Thymus (tissue), 11 donors: ENCODE data around the gene SPATA21. TPM values are rescaled to one million over a fixed set of nuclear protein-coding genes. Genes with fewer than 3 reads are reported as not detected.
"Not testable (repeated sequence)": the region's sequence is repeated elsewhere in the genome, so short reads cannot be mapped to it uniquely, and the experiment has no call there.

ENCODE experiments used
- DNase-seq, 9 donors: peaks; one replicate each; pipeline ENCODE4 v3.0.0-alpha.2; 2013; ENCODE audit warnings: low spot score in 9 of 9, low read depth in 6 of 9, missing footprints in 1 of 9
- H3K27ac ChIP-seq, 2 donors: one replicate each; pipeline ENCODE4 v1.5.1; 2013; ENCODE audit warnings: control low read depth in 1 of 2, low read depth in 1 of 2, low read length in 1 of 2, mild to moderate bottlenecking in 1 of 2, moderate library complexity in 1 of 2
- H3K27me3 ChIP-seq, 2 donors: one replicate each; pipeline ENCODE4 v1.5.1; 2013; ENCODE audit warnings: low read length in 1 of 2; ENCODE audit not compliant: control insufficient read depth in 2 of 2, insufficient read depth in 1 of 2
- H3K36me3 ChIP-seq, 2 donors: one replicate each; pipeline ENCODE4 v1.5.1; 2013; ENCODE audit warnings: low read length in 1 of 2, mild to moderate bottlenecking in 1 of 2, moderate library complexity in 1 of 2; ENCODE audit not compliant: control insufficient read depth in 2 of 2, insufficient read depth in 2 of 2
- H3K4me1 ChIP-seq, 2 donors: one replicate each; pipeline ENCODE4 v1.5.1; 2013; ENCODE audit warnings: low read length in 2 of 2; ENCODE audit not compliant: control insufficient read depth in 2 of 2, insufficient read depth in 2 of 2
- H3K4me3 ChIP-seq, 2 donors: one replicate each; pipeline ENCODE4 v1.5.1; 2013; ENCODE audit warnings: low read length in 2 of 2, control low read depth in 1 of 2, mild to moderate bottlenecking in 1 of 2
- H3K9me3 ChIP-seq, 2 donors: one replicate each; pipeline ENCODE4 v1.5.1; 2013; ENCODE audit warnings: low read length in 1 of 2, mild to moderate bottlenecking in 1 of 2; ENCODE audit not compliant: control insufficient read depth in 2 of 2, insufficient read depth in 1 of 2
- WGBS: extraction: QIAGEN DNeasy Blood & Tissue Kit; methylation state at CpG from one replicate; pipeline ENCODE4 v1.1.7; 2013; 5-methylcytosine and 5-hydroxymethylcytosine counted together
- polyA plus RNA-seq: library from polyadenylated mRNA; stranded (reverse); fragments of 200-250 nt; gene quantifications from one replicate; pipeline ENCODE4 v1.2.3, GENCODE V29; 2013
- total RNA-seq: library from RNA; stranded (reverse); fragments of 120-200 nt; gene quantifications from one replicate; pipeline ENCODE4 v1.2.4, GENCODE V29; 2013
- donor health status: healthy.

Gene SPATA21
- total and polyA plus RNA-seq, 2 donors: 0.25 TPM; not detected in 1

DNA sequence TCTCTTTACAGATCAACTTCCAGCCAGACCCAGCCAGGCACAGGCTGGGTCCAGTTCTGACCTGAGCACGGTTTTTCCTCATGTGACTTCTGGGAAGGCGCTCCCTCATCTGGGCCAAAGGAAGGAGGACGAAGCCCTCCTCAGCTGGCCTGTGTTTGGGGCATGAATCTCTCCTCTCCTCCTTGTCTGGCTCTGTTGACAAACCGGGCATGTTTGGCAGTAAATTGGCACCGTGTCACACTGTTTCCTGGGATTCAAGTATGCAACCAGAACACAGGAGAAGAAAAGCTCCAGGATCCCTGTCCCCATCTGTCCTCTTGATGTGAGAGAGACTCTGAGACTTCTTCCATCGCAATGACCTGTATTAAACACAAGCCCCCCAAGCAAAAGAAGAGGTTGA lies 21.6 kb upstream of the SPATA21 start:
- Histone ChIP-seq H3K27me3 (no peaks in the 10 kb centered on the region), H3K4me3 (no peak overlapping the region), H3K4me1 (no peaks in the 10 kb centered on the region), H3K27ac (no peak overlapping the region), H3K36me3 (peaks cover 69 to 75% of the 10 kb centered on the region in 2 donors), H3K9me3 (no peaks in the 10 kb centered on the region)
- no peak for DNase-seq
- WGBS: 98% methylated on average over 6 of the region's 6 CpGs

DNA sequence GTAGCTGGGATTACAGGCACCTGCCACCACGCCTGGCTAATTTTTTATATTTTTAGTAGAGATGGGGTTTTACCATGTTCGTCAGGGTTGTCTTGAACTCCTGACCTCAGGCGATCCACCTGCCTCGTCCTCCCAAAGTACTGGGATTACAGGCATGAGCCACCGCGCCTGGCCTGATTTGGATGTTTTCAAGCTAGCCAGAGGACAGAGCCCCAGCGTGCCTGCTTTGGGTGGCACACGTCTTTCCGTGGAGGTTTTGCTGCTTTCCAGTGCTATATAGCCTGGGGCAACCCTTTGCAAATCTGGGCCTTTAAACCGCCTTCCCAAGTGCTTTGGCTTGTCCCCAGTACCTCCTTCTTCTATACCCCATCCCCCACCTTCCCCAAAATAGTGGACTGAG lies 18.9 kb upstream of the SPATA21 start:
- not testable (repeated sequence) for H3K4me1 ChIP-seq, DNase-seq, H3K4me3 ChIP-seq, H3K27ac ChIP-seq, H3K27me3 ChIP-seq, H3K9me3 ChIP-seq
- WGBS: 96% methylated on average over 10 of the region's 10 CpGs
- peaks cover 75 to 80% of the 10 kb centered on the region in 2 donors for H3K36me3 ChIP-seq

DNA sequence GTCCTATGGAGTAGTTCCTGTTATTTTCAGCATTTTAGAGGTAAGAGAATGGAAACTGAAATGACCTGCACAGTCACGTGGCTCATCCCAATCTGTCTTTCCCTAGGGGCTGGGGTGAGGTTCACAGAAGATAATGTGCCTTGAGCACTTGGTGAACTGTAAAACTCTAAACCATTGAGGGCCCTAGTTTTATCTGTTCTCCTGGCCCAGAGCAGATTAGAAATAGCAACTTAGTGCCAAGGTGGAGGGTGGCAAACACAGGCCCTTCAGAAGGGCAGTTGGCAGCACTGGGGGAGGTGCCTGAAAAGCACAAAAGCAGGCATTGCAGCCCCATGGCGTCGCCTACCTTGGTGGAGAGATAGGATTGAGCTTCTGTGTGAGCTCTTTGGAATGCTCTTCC lies 17.7 kb upstream of the SPATA21 start:
- peaks cover 74 to 78% of the 10 kb centered on the region in 2 donors for H3K36me3 ChIP-seq
- H3K4me3 ChIP-seq, H3K27me3 ChIP-seq, H3K9me3 ChIP-seq, DNase-seq, H3K4me1 ChIP-seq, H3K27ac ChIP-seq: not testable (repeated sequence)
- WGBS: over 99% methylated on average over 3 of the region's 3 CpGs

DNA sequence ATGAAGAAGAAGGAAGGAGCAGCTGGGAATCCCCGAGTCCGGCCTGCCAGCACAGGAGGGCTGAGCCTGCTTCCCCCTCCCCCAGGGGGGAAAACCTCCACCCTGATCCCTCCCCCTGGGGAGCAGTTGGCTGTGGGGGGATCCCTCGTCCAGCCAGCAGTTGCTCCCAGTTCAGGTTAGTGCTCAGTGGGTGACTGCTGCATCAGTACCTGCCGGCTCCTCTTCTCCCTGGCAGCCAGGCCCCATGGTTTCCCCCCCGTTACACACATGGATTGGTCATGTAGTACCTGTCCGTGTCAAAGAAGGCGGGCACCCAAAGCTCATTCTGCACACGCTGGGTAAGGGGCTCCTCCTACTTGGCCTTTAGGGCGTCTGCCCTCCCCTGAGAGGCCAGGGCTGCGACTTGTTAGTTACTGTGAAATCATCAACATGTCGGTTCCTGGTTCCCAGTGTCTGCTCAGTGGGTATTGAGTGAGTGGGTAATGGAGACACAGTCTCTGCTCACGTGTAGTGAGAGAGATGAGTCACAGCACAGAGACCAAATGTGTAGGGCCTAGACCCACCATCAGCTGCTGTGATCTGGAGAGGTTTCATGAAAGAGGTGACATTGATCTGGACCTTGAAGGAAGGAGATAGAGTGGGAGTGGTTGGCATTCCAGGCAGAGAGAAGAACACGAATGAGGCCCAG lies 14.8 kb upstream of the SPATA21 start:
- H3K27me3 ChIP-seq: no peaks in the 10 kb centered on the region
- WGBS: 93% methylated on average over 13 of the region's 13 CpGs
- no peaks in the 10 kb centered on the region for H3K4me1 ChIP-seq
- H3K27ac ChIP-seq: no peak overlapping the region
- peaks cover 82 to 83% of the 10 kb centered on the region in 2 donors for H3K36me3 ChIP-seq
- no peak overlapping the region for H3K4me3 ChIP-seq
- DNase-seq: no peak
- peaks cover 0 to 5% of the 10 kb centered on the region in 2 donors for H3K9me3 ChIP-seq

DNA sequence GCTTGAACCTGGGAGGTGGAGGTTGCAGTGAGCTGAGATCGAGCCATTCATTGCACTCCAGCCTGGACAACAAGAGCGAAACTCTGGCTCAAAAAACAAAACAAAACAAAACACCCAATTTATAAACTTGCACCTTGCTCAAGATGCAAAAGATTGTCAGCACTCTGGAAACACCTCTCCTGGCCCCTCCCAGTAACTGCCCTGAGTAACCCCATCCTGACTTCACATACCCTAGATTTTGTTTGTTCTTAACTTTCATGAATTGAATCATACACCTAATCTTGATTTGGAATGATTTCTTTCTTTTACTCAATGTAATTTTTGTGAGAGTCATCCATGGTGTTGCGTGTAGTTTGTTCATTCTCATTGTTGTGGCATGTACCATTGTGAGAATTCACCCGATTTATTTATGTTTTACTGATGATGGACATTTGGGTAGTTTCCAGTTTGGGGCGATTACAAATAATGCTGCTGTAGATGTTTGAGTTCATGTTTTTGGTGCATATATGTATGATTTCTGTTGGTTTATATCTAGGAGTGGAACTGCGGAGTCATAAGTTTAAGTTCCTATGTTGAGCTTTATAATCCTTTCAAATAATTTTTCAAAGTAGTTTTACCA lies 13.7 kb upstream of the SPATA21 start:
- H3K27ac ChIP-seq: no peak overlapping the region
- 90% methylated on average over 6 of the region's 6 CpGs for WGBS

DNA sequence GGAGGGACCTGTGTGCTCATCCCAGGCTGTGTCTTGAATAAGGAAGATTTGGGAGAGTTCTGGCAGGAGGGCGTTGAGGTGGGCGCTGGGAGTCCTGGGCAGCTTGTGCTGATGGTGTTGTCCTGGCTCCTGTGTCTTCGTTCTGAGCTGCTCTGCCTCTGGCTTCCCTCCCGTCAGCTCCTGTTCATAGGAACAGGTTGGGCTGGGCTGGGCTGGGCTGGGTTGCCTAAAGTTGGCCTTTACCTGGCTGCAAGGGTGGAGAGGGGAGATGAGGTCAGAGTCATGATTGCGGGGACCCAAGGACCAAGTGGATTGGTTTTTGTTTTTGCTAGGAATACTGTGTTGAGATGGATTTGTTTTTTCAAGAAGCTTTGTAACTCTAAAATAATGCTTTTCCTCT lies 12.4 kb upstream of the SPATA21 start:
- WGBS: 97% methylated on average over 5 of the region's 5 CpGs
- Histone ChIP-seq H3K27me3 (no peaks in the 10 kb centered on the region), H3K4me3 (no peak overlapping the region), H3K4me1 (no peaks in the 10 kb centered on the region), H3K9me3 (peaks cover 0 to 5% of the 10 kb centered on the region in 2 donors), H3K27ac (no peak overlapping the region), H3K36me3 (peaks cover 74 to 79% of the 10 kb centered on the region in 2 donors)
- no peak for DNase-seq

More for the DNA sequence above, 13.7 kb upstream of the SPATA21 start:
- Histone ChIP-seq H3K36me3 (peaks cover 78 to 81% of the 10 kb centered on the region in 2 donors), H3K4me3 (no peak overlapping the region), H3K27me3 (no peaks in the 10 kb centered on the region), H3K9me3 (peaks cover 0 to 5% of the 10 kb centered on the region in 2 donors), H3K4me1 (no peaks in the 10 kb centered on the region)
- DNase-seq: no peak

DNA sequence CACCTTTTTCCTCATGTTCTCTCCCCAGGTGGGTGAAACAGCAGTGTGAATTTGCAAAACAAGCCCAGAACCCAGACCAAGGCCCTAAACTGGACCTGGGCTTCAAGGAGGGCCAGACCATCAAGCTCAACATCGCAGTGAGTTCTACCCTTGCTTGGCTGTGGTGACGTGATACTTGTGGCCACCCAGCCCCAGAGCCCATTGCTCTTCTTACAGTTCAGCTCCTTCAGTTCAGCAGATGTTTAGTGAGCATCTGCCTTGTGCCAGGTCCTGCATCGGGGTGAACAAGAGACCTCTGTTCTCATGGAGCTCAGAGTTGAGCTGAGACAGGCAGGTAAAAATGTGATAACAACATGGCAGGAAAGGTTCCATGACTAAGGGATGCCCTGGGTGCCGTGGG lies 11.8 kb upstream of the SPATA21 start:
- H3K27me3 ChIP-seq: no peaks in the 10 kb centered on the region
- H3K27ac ChIP-seq: no peak overlapping the region
- H3K4me1 ChIP-seq: no peaks in the 10 kb centered on the region
- H3K4me3 ChIP-seq: no peak overlapping the region
- peaks cover 78 to 84% of the 10 kb centered on the region in 2 donors for H3K36me3 ChIP-seq
- peaks cover 0 to 5% of the 10 kb centered on the region in 2 donors for H3K9me3 ChIP-seq
- WGBS: 99% methylated on average over 4 of the region's 4 CpGs
- DNase-seq: no peak

DNA sequence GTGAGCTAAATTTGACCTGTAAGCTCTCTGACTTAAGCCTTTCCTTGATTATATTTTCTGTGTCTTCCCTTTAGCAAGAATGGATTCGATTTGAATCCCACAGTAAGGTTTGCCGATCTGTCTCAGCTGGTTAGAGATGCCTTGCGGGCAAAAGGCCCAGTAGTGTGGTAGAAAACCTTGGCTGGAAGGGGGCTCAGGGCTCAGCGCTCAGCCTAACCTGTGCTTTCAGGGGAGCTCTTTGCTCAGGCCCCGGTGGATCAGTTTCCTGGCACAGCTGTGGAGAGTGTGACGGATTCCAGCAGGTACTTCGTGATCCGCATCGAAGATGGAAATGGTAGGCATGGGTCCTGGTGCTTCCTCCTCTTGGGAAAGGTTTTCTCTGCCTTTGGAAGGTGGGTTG lies 10.4 kb upstream of the SPATA21 start:
- no peak for DNase-seq
- 99% methylated on average over 9 of the region's 9 CpGs for WGBS
- no peak overlapping the region for H3K27ac ChIP-seq
- no peaks in the 10 kb centered on the region for H3K27me3 ChIP-seq
- peaks cover 0 to 5% of the 10 kb centered on the region in 2 donors for H3K9me3 ChIP-seq
- H3K4me1 ChIP-seq: peaks cover 0 to 4% of the 10 kb centered on the region in 2 donors
- no peak overlapping the region for H3K4me3 ChIP-seq
- peaks cover 82 to 84% of the 10 kb centered on the region in 2 donors for H3K36me3 ChIP-seq

DNA sequence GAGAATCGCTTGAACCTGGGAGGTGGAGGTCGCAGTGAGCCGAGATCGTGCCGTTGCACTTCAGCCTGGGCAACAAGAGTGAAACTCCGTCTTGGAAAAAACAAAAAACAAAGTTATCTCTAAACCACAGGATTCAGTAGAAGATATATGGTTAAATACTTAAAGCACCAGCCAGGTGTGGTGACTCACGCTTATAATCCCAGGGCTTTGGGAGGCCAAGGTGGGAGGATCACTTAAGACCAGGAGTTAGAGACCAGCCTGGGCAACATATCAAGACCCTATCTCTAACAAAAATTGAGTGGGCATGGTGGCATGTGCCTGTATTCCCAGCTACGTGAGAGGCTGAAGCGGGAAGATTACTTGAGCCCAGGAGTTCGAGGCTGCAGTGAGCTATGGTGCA lies 8.9 kb upstream of the SPATA21 start:
- H3K36me3 ChIP-seq: peaks cover 69 to 76% of the 10 kb centered on the region in 2 donors
- H3K4me3 ChIP-seq: no peak overlapping the region
- WGBS: 93% methylated on average over 10 of the region's 10 CpGs
- H3K27me3 ChIP-seq: no peaks in the 10 kb centered on the region
- peaks cover 0 to 5% of the 10 kb centered on the region in 2 donors for H3K9me3 ChIP-seq
- no peak overlapping the region for H3K27ac ChIP-seq
- H3K4me1 ChIP-seq: peaks cover 9 to 16% of the 10 kb centered on the region in 2 donors
- no peak for DNase-seq
